ENCODE data around the gene RAB34.

Gene RAB34

DNA sequence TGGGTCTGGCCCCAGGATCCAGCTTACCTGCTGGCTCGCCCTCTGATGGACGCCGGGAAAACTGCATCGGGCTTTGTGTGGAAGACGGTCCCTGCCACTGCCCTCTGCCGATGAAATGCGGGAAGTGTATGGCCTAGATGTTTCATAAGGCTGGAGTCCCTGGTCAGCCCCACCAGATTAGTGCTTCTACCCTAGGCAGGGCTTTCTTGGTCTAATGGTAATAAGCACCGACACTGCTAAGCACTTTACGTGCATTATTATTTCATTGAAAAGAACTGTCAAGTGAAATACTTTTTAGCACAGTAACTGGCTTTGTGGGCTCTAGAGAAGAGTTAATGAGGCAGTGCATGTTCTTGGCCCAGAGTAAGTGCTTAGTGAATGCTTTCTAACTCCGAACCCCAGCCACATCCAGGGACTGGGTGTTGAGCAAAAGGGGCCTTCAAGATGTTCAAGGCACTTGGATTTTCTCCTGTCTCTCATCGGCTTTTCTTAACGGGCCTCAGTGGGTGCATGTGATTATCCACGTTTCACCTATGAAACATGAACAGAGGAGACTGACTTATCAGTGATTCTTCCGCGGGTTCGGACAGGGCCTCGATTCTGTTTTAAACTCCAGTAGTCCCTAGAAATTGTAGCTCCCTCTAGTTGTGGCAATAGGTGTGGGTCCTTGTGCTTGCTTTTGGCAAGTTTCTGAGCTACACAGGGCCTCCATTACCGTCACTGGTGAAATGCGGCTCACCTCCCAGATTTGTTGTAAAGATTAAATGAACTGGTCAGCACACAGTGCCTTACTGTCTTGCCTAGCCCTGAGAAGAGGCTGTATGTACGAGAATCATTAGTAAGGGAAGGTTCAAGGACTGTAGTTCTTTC, 32.7 kb upstream of the RAB34 start:
- Histone ChIP-seq H3K4me1 (ENCODE audit: insufficient read depth, low read length) (peaks cover 26% of the 10 kb centered on the region), H3K4me3 (ENCODE audit: low read length) (no peak overlapping the region), H2AFZ (ENCODE audit: low read depth, low read length) (no peak overlapping the region), H3K27me3 (ENCODE audit: insufficient read depth, low read length) (no peaks in the 10 kb centered on the region), H3K36me3 (ENCODE audit: insufficient read depth, low read length) (peaks cover 63% of the 10 kb centered on the region), H3K9me3 (ENCODE audit: low read length) (no peaks in the 10 kb centered on the region)

DNA sequence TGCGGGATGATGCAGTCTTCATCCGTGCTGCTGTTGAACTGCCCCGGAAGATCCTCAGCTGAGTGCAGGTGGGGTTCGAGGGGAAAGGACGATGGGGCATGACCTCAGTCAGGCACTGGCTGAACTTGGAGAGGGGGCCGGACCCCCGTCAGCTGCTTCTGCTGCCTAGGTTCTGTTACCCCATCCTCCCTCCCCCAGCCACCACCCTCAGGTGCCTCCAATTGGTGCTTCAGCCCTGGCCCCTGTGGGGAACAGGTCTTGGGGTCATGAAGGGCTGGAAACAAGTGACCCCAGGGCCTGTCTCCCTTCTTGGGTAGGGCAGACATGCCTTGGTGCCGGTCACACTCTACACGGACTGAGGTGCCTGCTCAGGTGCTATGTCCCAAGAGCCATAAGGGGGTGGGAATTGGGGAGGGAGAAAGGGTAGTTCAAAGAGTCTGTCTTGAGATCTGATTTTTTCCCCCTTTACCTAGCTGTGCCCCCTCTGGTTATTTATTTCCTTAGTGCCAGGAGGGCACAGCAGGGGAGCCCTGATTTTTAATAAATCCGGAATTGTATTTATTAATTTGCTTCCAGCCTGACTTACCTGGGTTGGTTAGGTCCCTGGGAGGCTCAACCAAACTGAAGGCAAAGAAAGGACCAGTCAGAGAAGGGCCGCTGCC, 32.0 kb upstream of the RAB34 start:
- H3K4me3 ChIP-seq (ENCODE audit: low read length): no peak overlapping the region
- peaks cover 26% of the 10 kb centered on the region for H3K4me1 ChIP-seq (ENCODE audit: insufficient read depth, low read length)
- H3K9me3 ChIP-seq (ENCODE audit: low read length): no peaks in the 10 kb centered on the region
- no peaks in the 10 kb centered on the region for H3K27me3 ChIP-seq (ENCODE audit: insufficient read depth, low read length)
- H3K36me3 ChIP-seq (ENCODE audit: insufficient read depth, low read length): peaks cover 63% of the 10 kb centered on the region
- H2AFZ ChIP-seq (ENCODE audit: low read depth, low read length): no peak overlapping the region

GRCh38 chr17:28748852-28749515, 31.3 kb upstream of the RAB34 start:
- H3K4me1 ChIP-seq (ENCODE audit: insufficient read depth, low read length): peaks cover 26% of the 10 kb centered on the region
- no peak overlapping the region for H2AFZ ChIP-seq (ENCODE audit: low read depth, low read length)
- no peaks in the 10 kb centered on the region for H3K9me3 ChIP-seq (ENCODE audit: low read length)
- H3K27me3 ChIP-seq (ENCODE audit: insufficient read depth, low read length): no peaks in the 10 kb centered on the region
- H3K36me3 ChIP-seq (ENCODE audit: insufficient read depth, low read length): peaks cover 63% of the 10 kb centered on the region
- no peak overlapping the region for H3K4me3 ChIP-seq (ENCODE audit: low read length)

DNA sequence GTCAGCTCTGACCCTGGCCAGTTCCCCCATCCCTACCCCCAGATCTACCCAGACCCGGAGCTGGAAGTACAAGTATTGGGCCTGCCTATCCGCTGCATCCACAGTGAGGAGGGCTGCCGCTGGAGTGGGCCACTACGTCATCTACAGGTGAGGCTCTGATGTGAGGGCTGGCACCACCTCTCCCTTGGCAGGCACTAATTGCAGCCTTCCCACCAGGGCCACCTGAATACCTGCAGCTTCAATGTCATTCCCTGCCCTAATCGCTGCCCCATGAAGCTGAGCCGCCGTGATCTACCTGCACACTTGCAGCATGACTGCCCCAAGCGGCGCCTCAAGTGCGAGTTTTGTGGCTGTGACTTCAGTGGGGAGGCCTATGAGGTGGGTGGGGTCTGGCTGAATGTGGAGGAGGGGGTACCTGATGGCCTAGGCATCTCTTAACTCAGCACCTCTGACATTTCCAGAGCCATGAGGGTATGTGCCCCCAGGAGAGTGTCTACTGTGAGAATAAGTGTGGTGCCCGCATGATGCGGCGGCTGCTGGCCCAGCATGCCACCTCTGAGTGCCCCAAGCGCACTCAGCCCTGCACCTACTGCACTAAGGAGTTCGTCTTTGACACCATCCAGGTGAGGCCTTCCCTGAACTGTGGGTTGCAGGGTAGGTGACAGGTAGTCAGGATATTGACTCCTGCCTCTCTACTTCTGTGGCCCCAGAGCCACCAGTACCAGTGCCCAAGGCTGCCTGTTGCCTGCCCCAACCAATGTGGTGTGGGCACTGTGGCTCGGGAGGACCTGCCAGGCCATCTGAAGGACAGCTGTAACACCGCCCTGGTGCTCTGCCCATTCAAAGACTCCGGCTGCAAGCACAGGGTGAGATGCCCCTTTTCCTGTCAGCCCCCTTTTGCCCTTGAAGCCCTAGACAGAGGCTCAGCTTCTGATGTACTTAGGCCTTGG, 30.4 kb upstream of the RAB34 start:
- no peak overlapping the region for H2AFZ ChIP-seq (ENCODE audit: low read depth, low read length)
- H3K4me1 ChIP-seq (ENCODE audit: insufficient read depth, low read length): peaks cover 26% of the 10 kb centered on the region
- no peak overlapping the region for H3K4me3 ChIP-seq (ENCODE audit: low read length)
- H3K9me3 ChIP-seq (ENCODE audit: low read length): no peaks in the 10 kb centered on the region
- peaks cover 63% of the 10 kb centered on the region for H3K36me3 ChIP-seq (ENCODE audit: insufficient read depth, low read length)
- H3K27me3 ChIP-seq (ENCODE audit: insufficient read depth, low read length): no peaks in the 10 kb centered on the region

GRCh38 chr17:28747051-28747691, 29.5 kb upstream of the RAB34 start:
- Histone ChIP-seq H3K4me1 (ENCODE audit: insufficient read depth, low read length) (peaks cover 30% of the 10 kb centered on the region), H2AFZ (ENCODE audit: low read depth, low read length) (no peak overlapping the region), H3K36me3 (ENCODE audit: insufficient read depth, low read length) (peaks cover 57% of the 10 kb centered on the region), H3K9me3 (ENCODE audit: low read length) (no peaks in the 10 kb centered on the region), H3K27me3 (ENCODE audit: insufficient read depth, low read length) (no peaks in the 10 kb centered on the region), H3K4me3 (ENCODE audit: low read length) (no peak overlapping the region)

GRCh38 chr17:28746611-28747050, 29.0 kb upstream of the RAB34 start:
- Histone ChIP-seq H2AFZ (ENCODE audit: low read depth, low read length) (no peak overlapping the region), H3K4me3 (ENCODE audit: low read length) (no peak overlapping the region), H3K27me3 (ENCODE audit: insufficient read depth, low read length) (no peaks in the 10 kb centered on the region), H3K4me1 (ENCODE audit: insufficient read depth, low read length) (peaks cover 30% of the 10 kb centered on the region), H3K36me3 (ENCODE audit: insufficient read depth, low read length) (peaks cover 54% of the 10 kb centered on the region), H3K9me3 (ENCODE audit: low read length) (no peaks in the 10 kb centered on the region)

DNA sequence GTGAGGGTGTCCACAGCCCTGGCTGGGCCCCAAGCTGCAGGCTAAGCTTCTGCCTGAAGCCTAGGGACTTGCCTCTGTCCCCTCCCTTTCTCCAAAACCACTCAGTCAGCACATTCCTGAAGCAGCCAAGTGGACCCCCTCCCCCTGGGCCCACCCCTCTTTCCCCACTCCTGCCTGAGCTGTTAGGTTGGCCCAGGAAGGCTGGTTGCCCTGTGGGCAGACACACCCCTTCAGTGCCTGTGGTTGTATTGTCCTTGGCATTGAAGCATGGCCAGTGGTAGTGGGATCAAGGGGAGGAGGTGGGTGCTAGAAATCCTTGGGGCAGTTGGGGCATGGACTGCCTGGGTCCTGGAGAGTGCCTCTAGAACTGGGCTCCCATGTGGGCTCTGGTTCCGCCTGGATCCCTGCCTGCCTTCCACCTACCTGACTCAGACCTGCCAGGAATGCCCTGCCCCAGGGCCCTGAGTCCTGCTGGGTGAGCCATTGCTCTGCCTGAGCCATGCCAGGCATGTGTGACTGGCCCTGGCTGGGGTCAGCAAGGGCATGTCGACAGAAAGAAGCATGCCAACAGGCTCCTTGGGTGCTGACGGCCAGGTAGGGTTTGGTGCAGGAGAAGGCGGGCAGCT, 28.2 kb upstream of the RAB34 start:
- Histone ChIP-seq H3K36me3 (ENCODE audit: insufficient read depth, low read length) (peaks cover 49% of the 10 kb centered on the region), H3K27me3 (ENCODE audit: insufficient read depth, low read length) (no peaks in the 10 kb centered on the region), H3K9me3 (ENCODE audit: low read length) (no peaks in the 10 kb centered on the region)

GRCh38 chr17:28744972-28745785, 27.5 kb upstream of the RAB34 start:
- peaks cover 41% of the 10 kb centered on the region for H3K36me3 ChIP-seq (ENCODE audit: insufficient read depth, low read length)
- H3K4me3 ChIP-seq (ENCODE audit: low read length): peak overlapping the region; percentile 97
- H2AFZ ChIP-seq (ENCODE audit: low read depth, low read length): no peak overlapping the region
- no peaks in the 10 kb centered on the region for H3K27me3 ChIP-seq (ENCODE audit: insufficient read depth, low read length)
- H3K4me1 ChIP-seq (ENCODE audit: insufficient read depth, low read length): peaks cover 26% of the 10 kb centered on the region
- no peaks in the 10 kb centered on the region for H3K9me3 ChIP-seq (ENCODE audit: low read length)

More for the DNA sequence above, 28.2 kb upstream of the RAB34 start:
- Histone ChIP-seq H2AFZ (ENCODE audit: low read depth, low read length) (no peak overlapping the region), H3K4me1 (ENCODE audit: insufficient read depth, low read length) (peaks cover 30% of the 10 kb centered on the region), H3K4me3 (ENCODE audit: low read length) (peak overlapping the region; percentile 97)

DNA sequence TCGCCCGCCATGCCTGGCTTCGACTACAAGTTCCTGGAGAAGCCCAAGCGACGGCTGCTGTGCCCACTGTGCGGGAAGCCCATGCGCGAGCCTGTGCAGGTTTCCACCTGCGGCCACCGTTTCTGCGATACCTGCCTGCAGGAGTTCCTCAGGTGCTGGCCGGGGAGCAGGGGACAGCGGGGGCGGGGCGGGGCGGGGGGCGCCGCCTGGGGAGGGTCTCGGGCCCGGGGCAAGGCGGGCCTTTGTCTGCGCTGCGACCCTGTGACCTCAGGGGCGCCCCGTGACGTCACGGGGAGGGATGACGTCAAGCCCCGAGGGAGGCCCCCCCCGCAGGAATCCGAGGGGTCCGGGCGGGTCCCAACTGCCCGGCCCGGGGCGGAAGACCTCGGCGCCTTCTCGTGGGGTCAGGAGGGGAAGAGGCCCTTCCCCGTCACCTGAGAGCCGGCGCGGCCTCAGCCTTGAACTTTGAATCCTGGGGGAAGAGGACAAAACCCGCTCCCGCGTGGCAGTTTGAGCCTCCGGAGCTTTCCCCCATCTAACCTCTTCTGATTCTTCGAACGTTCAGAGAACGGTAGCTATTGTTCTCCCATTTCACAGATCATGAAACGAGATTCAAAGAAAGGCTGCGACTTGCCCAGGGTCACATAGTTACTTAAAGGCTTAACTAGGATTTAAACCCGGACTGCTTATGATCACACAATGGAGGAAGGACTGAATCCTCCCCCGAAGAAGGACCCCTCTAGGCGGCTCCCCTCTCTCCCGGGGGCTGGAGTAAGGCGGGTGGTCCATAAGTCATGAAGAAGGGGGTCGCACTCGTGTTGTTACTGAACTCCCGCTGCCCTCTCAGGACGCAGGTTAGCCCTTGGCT, 26.7 kb upstream of the RAB34 start:
- Histone ChIP-seq H3K36me3 (ENCODE audit: insufficient read depth, low read length) (peaks cover 35% of the 10 kb centered on the region), H3K27me3 (ENCODE audit: insufficient read depth, low read length) (no peaks in the 10 kb centered on the region), H3K4me1 (ENCODE audit: insufficient read depth, low read length) (peaks cover 22% of the 10 kb centered on the region), H3K9me3 (ENCODE audit: low read length) (no peaks in the 10 kb centered on the region), H3K4me3 (ENCODE audit: low read length) (peak overlapping the region; percentile 97), H2AFZ (ENCODE audit: low read depth, low read length) (no peak overlapping the region)

- H3K27me3 ChIP-seq (ENCODE audit: insufficient read depth, low read length): no peaks in the 10 kb centered on the region
- peak within 1 kb of the TSS; percentile 60 for H2AFZ ChIP-seq (ENCODE audit: low read depth, low read length)
- H3K36me3 ChIP-seq (ENCODE audit: insufficient read depth, low read length): peaks cover 26% of the 10 kb centered on the region
- H3K4me1 ChIP-seq (ENCODE audit: insufficient read depth, low read length): peaks cover 22% of the 10 kb centered on the region
- H3K9me3 ChIP-seq (ENCODE audit: low read length): no peaks in the 10 kb centered on the region
- H3K4me3 ChIP-seq (ENCODE audit: low read length): peak within 1 kb of the TSS; percentile 97
Observed at GRCh38 chr17:28743243-28744103, 25.8 kb upstream of the RAB34 start, which contains the start of gene TRAF4. Gene TRAF4 (plus strand): TSS chr17:28744011. CDS start chr17:28744113, 102 bp downstream.

All from neuron (in vitro differentiated cells).